ENCODE data around the gene CCT2. TPM values are rescaled to one million over a fixed set of nuclear protein-coding genes. Genes with fewer than 3 reads are reported as not detected.
A peak's percentile ranks its signal among the peaks of the same experiment; 100 is the strongest.

CCT2 gene
- total RNA-seq, 1 donor from 2014 or later: 262 TPM

- no peak overlapping the region for H3K4me2 ChIP-seq (ENCODE audit: low read length)
- TF ChIP-seq, protein P1, sequence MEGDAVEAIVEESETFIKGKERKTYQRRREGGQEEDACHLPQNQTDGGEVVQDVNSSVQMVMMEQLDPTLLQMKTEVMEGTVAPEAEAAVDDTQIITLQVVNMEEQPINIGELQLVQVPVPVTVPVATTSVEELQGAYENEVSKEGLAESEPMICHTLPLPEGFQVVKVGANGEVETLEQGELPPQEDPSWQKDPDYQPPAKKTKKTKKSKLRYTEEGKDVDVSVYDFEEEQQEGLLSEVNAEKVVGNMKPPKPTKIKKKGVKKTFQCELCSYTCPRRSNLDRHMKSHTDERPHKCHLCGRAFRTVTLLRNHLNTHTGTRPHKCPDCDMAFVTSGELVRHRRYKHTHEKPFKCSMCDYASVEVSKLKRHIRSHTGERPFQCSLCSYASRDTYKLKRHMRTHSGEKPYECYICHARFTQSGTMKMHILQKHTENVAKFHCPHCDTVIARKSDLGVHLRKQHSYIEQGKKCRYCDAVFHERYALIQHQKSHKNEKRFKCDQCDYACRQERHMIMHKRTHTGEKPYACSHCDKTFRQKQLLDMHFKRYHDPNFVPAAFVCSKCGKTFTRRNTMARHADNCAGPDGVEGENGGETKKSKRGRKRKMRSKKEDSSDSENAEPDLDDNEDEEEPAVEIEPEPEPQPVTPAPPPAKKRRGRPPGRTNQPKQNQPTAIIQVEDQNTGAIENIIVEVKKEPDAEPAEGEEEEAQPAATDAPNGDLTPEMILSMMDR (IDR thresholded peaks at IDR 0.05; ENCODE audit: insufficient read depth, low read depth, low read length): no peak
- TF ChIP-seq EZH2 (IDR thresholded peaks at IDR 0.05; ENCODE audit: insufficient read depth, low read length): no peak
- H3K4me3 ChIP-seq (ENCODE audit: insufficient read depth, low read depth, low read length): no peak overlapping the region
- no peak overlapping the region for H2AFZ ChIP-seq (ENCODE audit: low read depth, low read length)
- H3K27me3 ChIP-seq (ENCODE audit: insufficient read depth, low read length): no peaks in the 10 kb centered on the region
- peaks cover 30% of the 10 kb centered on the region for H3K36me3 ChIP-seq (ENCODE audit: insufficient read depth, low read length)
- H3K27ac Mint-ChIP-seq (ENCODE audit: unreplicated experiment): peak overlapping the region; percentile 7
- H3K9me3 Mint-ChIP-seq (ENCODE audit: unreplicated experiment): no peaks in the 10 kb centered on the region
- H3K79me2 ChIP-seq (ENCODE audit: insufficient read depth, low read length): peaks cover 2% of the 10 kb centered on the region
- FAIRE-seq (no peak), DNase-seq (ENCODE audit: low read depth) (no peak)
- H3K4me3 Mint-ChIP-seq (ENCODE audit: unreplicated experiment): no peak overlapping the region
- no peaks in the 10 kb centered on the region for H3K27me3 Mint-ChIP-seq (ENCODE audit: low read depth, unreplicated experiment)
- H3K9me3 ChIP-seq (ENCODE audit: insufficient read depth, low read depth, low read length): no peaks in the 10 kb centered on the region
- H4K20me1 ChIP-seq (ENCODE audit: insufficient read depth, low read length): no peaks in the 10 kb centered on the region
- H3K27ac ChIP-seq (ENCODE audit: low read depth, low read length): no peak overlapping the region
- peaks cover 3% of the 10 kb centered on the region for H3K4me1 Mint-ChIP-seq (ENCODE audit: low read depth, unreplicated experiment)
- peaks cover 9% of the 10 kb centered on the region for H3K4me1 ChIP-seq (ENCODE audit: insufficient read depth, low read length)
- H3K36me3 Mint-ChIP-seq (ENCODE audit: low read depth, unreplicated experiment): peaks cover 3% of the 10 kb centered on the region
- no peak overlapping the region for H3K9ac ChIP-seq (ENCODE audit: low read length)
These were observed 9.9 kb upstream of the CCT2 start for GRCh38 chr12:69575346-69575745.

DNA sequence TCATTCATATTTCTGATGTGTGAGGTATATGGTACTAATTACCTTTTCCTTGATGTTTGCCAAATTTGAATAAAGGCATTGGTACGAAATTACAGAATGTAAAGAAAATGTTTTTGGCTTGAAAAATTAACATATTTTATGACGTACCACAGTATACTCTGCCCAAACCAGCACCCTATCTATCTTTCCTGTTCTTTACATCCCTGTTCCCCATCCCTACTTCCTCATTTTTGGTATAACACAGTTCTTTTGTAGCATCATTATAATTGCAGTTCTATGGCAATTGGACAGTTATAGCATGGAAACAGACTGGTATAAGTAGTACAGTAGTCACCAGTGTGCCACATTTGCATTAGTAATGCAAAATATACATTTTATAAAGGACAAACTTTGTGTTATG is 7.0 kb upstream of the CCT2 start:
- TF ChIP-seq, protein P1 (IDR thresholded peaks at IDR 0.05; ENCODE audit: insufficient read depth, low read depth, low read length): no peak
- Histone ChIP-seq H3K9ac (ENCODE audit: low read length) (no peak overlapping the region), H3K27ac (ENCODE audit: low read depth, low read length) (no peak overlapping the region), H3K9me3 (ENCODE audit: insufficient read depth, low read depth, low read length) (no peaks in the 10 kb centered on the region), H2AFZ (ENCODE audit: low read depth, low read length) (no peak overlapping the region), H3K4me2 (ENCODE audit: low read length) (no peak overlapping the region), H3K79me2 (ENCODE audit: insufficient read depth, low read length) (no peaks in the 10 kb centered on the region), H4K20me1 (ENCODE audit: insufficient read depth, low read length) (no peaks in the 10 kb centered on the region), H3K4me1 (ENCODE audit: insufficient read depth, low read length) (peaks cover 5% of the 10 kb centered on the region), H3K4me3 (ENCODE audit: insufficient read depth, low read depth, low read length) (no peak overlapping the region), H3K27me3 (ENCODE audit: insufficient read depth, low read length) (no peaks in the 10 kb centered on the region), H3K36me3 (ENCODE audit: insufficient read depth, low read length) (peaks cover 16% of the 10 kb centered on the region)
- Mint-ChIP-seq H3K4me1 (ENCODE audit: low read depth, unreplicated experiment) (peaks cover 3% of the 10 kb centered on the region), H3K27ac (ENCODE audit: unreplicated experiment) (no peak overlapping the region), H3K9me3 (ENCODE audit: unreplicated experiment) (no peaks in the 10 kb centered on the region), H3K4me3 (ENCODE audit: unreplicated experiment) (no peak overlapping the region), H3K36me3 (ENCODE audit: low read depth, unreplicated experiment) (no peaks in the 10 kb centered on the region), H3K27me3 (ENCODE audit: low read depth, unreplicated experiment) (no peaks in the 10 kb centered on the region)
- no peak for DNase-seq (ENCODE audit: low read depth)
- FAIRE-seq: no peak

DNA sequence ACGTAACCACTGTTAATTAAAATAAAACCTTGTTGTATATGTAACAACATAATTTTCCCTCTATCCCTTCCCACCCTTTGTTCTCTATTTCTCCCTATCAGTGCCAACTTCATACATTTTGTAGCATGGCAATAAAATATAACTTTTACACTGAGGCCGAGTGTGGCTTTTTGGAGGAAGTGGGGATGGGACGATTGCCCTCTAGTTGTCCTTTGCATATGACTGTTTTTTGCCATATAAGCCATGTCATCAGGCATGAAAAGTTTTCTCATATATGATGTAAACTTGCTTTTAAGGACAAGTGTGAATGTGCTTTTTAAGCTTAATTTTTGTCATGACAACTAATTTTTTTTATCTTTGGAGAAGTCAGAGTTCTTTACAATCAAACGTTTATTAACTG is 6.2 kb upstream of the CCT2 start:
- Histone ChIP-seq H3K9ac (ENCODE audit: low read length) (no peak overlapping the region), H3K9me3 (ENCODE audit: insufficient read depth, low read depth, low read length) (no peaks in the 10 kb centered on the region), H3K4me1 (ENCODE audit: insufficient read depth, low read length) (peaks cover 5% of the 10 kb centered on the region), H3K27ac (ENCODE audit: low read depth, low read length) (no peak overlapping the region), H3K4me3 (ENCODE audit: insufficient read depth, low read depth, low read length) (no peak overlapping the region), H3K36me3 (ENCODE audit: insufficient read depth, low read length) (peaks cover 12% of the 10 kb centered on the region), H3K27me3 (ENCODE audit: insufficient read depth, low read length) (no peaks in the 10 kb centered on the region), H3K4me2 (ENCODE audit: low read length) (no peak overlapping the region), H2AFZ (ENCODE audit: low read depth, low read length) (no peak overlapping the region), H3K79me2 (ENCODE audit: insufficient read depth, low read length) (no peaks in the 10 kb centered on the region), H4K20me1 (ENCODE audit: insufficient read depth, low read length) (no peaks in the 10 kb centered on the region)
- Mint-ChIP-seq H3K36me3 (ENCODE audit: low read depth, unreplicated experiment) (no peaks in the 10 kb centered on the region), H3K27me3 (ENCODE audit: low read depth, unreplicated experiment) (no peaks in the 10 kb centered on the region), H3K9me3 (ENCODE audit: unreplicated experiment) (no peaks in the 10 kb centered on the region), H3K4me1 (ENCODE audit: low read depth, unreplicated experiment) (peaks cover 3% of the 10 kb centered on the region), H3K4me3 (ENCODE audit: unreplicated experiment) (no peak overlapping the region), H3K27ac (ENCODE audit: unreplicated experiment) (no peak overlapping the region)
- FAIRE-seq (no peak), DNase-seq (ENCODE audit: low read depth) (no peak)
- TF ChIP-seq, protein P1 (IDR thresholded peaks at IDR 0.05; ENCODE audit: insufficient read depth, low read depth, low read length): no peak
- no peak for TF ChIP-seq EZH2 (IDR thresholded peaks at IDR 0.05; ENCODE audit: insufficient read depth, low read length)

All from astrocyte (in vitro differentiated cells and primary cell).